GM19467 (cell line): ENCODE measurements around the gene DOCK1.

Experiments used
- ATAC-seq: cut with Tn5 transposase; IDR thresholded peaks from one replicate; pipeline ENCODE4 v1.9.1; 2021; ENCODE audit warnings: mild to moderate bottlenecking, moderate library complexity; ENCODE audit not compliant: unreplicated experiment

Gene DOCK1

GRCh38 chr10:126997801-126998590 is 92.8 kb downstream of the DOCK1 start:
- no peak for ATAC-seq

GRCh38 chr10:127000598-127000997 is 95.4 kb downstream of the DOCK1 start:
- ATAC-seq = no peak

GRCh38 chr10:127003032-127003685 is 97.9 kb downstream of the DOCK1 start:
- ATAC-seq = no peak

GRCh38 chr10:127006453-127006852 is 101.2 kb downstream of the DOCK1 start:
- ATAC-seq = no peak

GRCh38 chr10:127009366-127009765 is 104.1 kb downstream of the DOCK1 start:
- ATAC-seq = no peak

GRCh38 chr10:127011174-127011573 is 105.9 kb downstream of the DOCK1 start:
- ATAC-seq = no peak

GRCh38 chr10:127012071-127012768 is 107.0 kb downstream of the DOCK1 start:
- ATAC-seq = no peak

GRCh38 chr10:127012769-127013152 is 107.5 kb downstream of the DOCK1 start:
- ATAC-seq = no peak

GRCh38 chr10:127013211-127013656 is 108.0 kb downstream of the DOCK1 start:
- ATAC-seq = no peak

- no peak for ATAC-seq
Observed at GRCh38 chr10:127013691-127014473, 108.7 kb downstream of the DOCK1 start.

- no peak for ATAC-seq
Observed at GRCh38 chr10:127014671-127015070, 109.4 kb downstream of the DOCK1 start.

GRCh38 chr10:127015373-127015772 is 110.1 kb downstream of the DOCK1 start:
- no peak for ATAC-seq

- ATAC-seq = no peak
Observed at GRCh38 chr10:127016331-127016730, 111.1 kb downstream of the DOCK1 start.

GRCh38 chr10:127017541-127018297 is 112.5 kb downstream of the DOCK1 start:
- ATAC-seq = no peak

GRCh38 chr10:127018298-127018650 is 113.0 kb downstream of the DOCK1 start:
- no peak for ATAC-seq

- ATAC-seq = no peak
Observed at GRCh38 chr10:127018766-127019165, 113.5 kb downstream of the DOCK1 start.

- ATAC-seq = no peak
Observed at GRCh38 chr10:127020260-127020659, 115.0 kb downstream of the DOCK1 start.

- no peak for ATAC-seq
Observed at GRCh38 chr10:127021801-127022200, 116.6 kb downstream of the DOCK1 start.

GRCh38 chr10:127024685-127025435 is 119.6 kb downstream of the DOCK1 start:
- no peak for ATAC-seq

GRCh38 chr10:127027786-127028185 is 122.6 kb downstream of the DOCK1 start:
- no peak for ATAC-seq
